HPDE6-E6E7 (cell line): ENCODE results near the gene RPS25.
"Not testable (repeated sequence)": the region's sequence is repeated elsewhere in the genome, so short reads cannot be mapped to it uniquely, and the experiment has no call there.

Source experiments
- DNase-seq: peaks from one replicate; pipeline ENCODE4 v3.0.0; 2011; ENCODE audit warnings: missing footprints; ENCODE audit errors: extremely low spot score

RPS25 gene

GRCh38 chr11:119018074-119018938 is at the start of gene RPS25, which contains the start of gene TRAPPC4:
TSS of gene RPS25 (minus strand) at chr11:119018343. CDS start at chr11:119018284, 59 bp downstream.
TSS of gene TRAPPC4 (plus strand) at chr11:119018766. CDS start at chr11:119018796, 30 bp downstream.
- DNase-seq: peak; percentile 95

GRCh38 chr11:119067371-119068222 is 49.5 kb upstream of the RPS25 start, which contains the start of gene VPS11:
TSS of gene VPS11 (plus strand) at chr11:119067818. CDS start at chr11:119067824, 6 bp downstream.
- peak; percentile 100 for DNase-seq

- DNase-seq: peak; percentile 34
These were observed 47.2 kb upstream of the RPS25 start for GRCh38 chr11:119065369-119065768.

- DNase-seq: no peak
These were observed 44.6 kb upstream of the RPS25 start for GRCh38 chr11:119062779-119063178.

- DNase-seq: no peak
These were observed 43.1 kb upstream of the RPS25 start for GRCh38 chr11:119061256-119061655.

- DNase-seq: not testable (repeated sequence)
These were observed 41.0 kb upstream of the RPS25 start for GRCh38 chr11:119059128-119059527.

- peak; percentile 96 for DNase-seq
These were observed 39.0 kb upstream of the RPS25 start, which contains the start of gene HYOU1 for GRCh38 chr11:119057000-119057769. TSS of gene HYOU1 (minus strand) at chr11:119057205. CDS start at chr11:119056160, 1,045 bp downstream.

- DNase-seq: peak; percentile 67
These were observed 38.4 kb upstream of the RPS25 start for GRCh38 chr11:119056421-119056999.

GRCh38 chr11:119055901-119056300 is 37.8 kb upstream of the RPS25 start:
- DNase-seq: peak; percentile 16

GRCh38 chr11:119054418-119054817 is 36.3 kb upstream of the RPS25 start:
- no peak for DNase-seq

- DNase-seq: no peak
These were observed 34.1 kb upstream of the RPS25 start for GRCh38 chr11:119052163-119052814.

GRCh38 chr11:119051440-119052162 is 33.5 kb upstream of the RPS25 start:
- DNase-seq: no peak

- DNase-seq: no peak
These were observed 30.9 kb upstream of the RPS25 start for GRCh38 chr11:119049081-119049480.

- no peak for DNase-seq
These were observed 30.5 kb upstream of the RPS25 start for GRCh38 chr11:119048644-119049043.

GRCh38 chr11:119047205-119047604 is 29.1 kb upstream of the RPS25 start:
- DNase-seq: no peak

GRCh38 chr11:119046489-119046888 is 28.3 kb upstream of the RPS25 start:
- DNase-seq: no peak

- no peak for DNase-seq
These were observed 26.6 kb upstream of the RPS25 start for GRCh38 chr11:119044708-119045107.

GRCh38 chr11:119042927-119043326 is 24.8 kb upstream of the RPS25 start:
- no peak for DNase-seq

- no peak for DNase-seq
These were observed 23.8 kb upstream of the RPS25 start for GRCh38 chr11:119041821-119042514.
